ENCODE measurements around the gene DNAH9. TPM values are rescaled to one million over a fixed set of nuclear protein-coding genes. Genes with fewer than 3 reads are reported as not detected.
A peak's percentile ranks its signal among the peaks of the same experiment; 100 is the strongest.

DNAH9 gene
- total RNA-seq, 2 donors from 2014 or later, result 0.52 to 9.6 TPM

DNA sequence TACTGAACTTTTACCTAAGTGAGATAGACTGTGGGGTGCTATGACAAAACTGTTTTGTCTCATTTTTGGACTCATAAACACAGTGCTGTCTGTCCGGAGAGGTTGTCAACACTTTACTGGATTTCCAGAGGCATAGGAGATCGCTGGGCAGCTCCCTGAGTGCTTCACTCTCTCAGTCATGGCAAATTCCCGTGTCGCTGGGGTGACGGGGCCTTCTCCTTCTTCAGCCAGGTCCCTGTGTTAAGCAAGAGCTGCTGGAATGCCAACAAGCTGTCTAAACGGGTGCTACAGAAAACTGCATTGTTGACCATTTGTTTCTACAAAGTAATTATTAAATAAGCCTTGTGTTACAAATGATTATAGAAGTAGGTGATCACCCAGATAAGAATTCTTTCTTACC is 141.6 kb downstream of the DNAH9 start:
- H3K27ac ChIP-seq, result no peak overlapping the region
- H3K9me3 ChIP-seq, result no peaks in the 10 kb centered on the region
- DNase-seq (no peak), ATAC-seq (no peak)
- no peaks in the 10 kb centered on the region for H3K4me1 ChIP-seq
- no peaks in the 10 kb centered on the region for H3K36me3 ChIP-seq (replicated peaks in 1 of 2; ENCODE audit: insufficient read depth in 1 of 2, low read depth in 2 of 2)
- intact Hi-C loops (cut with DNase I), result no loop called here
- TF ChIP-seq, protein P1, sequence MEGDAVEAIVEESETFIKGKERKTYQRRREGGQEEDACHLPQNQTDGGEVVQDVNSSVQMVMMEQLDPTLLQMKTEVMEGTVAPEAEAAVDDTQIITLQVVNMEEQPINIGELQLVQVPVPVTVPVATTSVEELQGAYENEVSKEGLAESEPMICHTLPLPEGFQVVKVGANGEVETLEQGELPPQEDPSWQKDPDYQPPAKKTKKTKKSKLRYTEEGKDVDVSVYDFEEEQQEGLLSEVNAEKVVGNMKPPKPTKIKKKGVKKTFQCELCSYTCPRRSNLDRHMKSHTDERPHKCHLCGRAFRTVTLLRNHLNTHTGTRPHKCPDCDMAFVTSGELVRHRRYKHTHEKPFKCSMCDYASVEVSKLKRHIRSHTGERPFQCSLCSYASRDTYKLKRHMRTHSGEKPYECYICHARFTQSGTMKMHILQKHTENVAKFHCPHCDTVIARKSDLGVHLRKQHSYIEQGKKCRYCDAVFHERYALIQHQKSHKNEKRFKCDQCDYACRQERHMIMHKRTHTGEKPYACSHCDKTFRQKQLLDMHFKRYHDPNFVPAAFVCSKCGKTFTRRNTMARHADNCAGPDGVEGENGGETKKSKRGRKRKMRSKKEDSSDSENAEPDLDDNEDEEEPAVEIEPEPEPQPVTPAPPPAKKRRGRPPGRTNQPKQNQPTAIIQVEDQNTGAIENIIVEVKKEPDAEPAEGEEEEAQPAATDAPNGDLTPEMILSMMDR (IDR thresholded peaks at IDR 0.05), result no peak
- no peak for TF ChIP-seq POLR2A (IDR thresholded peaks at IDR 0.05)
- H3K4me3 ChIP-seq, result no peak overlapping the region
- 47 to 57% methylated on average over 6 of the region's 6 CpGs for WGBS, 2 donors
- H3K27me3 ChIP-seq, result no peaks in the 10 kb centered on the region

DNA sequence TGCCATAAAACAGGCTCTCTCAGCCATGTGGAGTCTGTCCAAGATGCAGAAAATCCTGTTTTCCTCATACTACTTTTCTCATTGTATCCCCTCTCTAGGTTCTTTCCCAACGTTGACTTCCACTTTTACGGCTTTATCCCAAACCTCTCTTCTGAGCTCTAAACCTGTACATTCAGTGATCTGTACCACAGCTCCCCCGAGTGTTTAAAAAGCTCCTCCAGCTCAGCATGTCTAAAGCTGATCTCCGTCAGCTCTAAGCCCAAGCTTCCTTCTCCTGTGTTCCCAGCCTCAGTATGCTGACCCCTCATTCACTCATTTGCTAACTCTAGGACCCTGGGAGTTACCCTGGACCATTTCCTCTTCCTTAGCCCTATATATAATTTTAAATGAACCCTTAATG is 144.6 kb downstream of the DNAH9 start:
- no peak for ATAC-seq
- Histone ChIP-seq H3K4me1 (no peaks in the 10 kb centered on the region), H3K27me3 (no peaks in the 10 kb centered on the region), H3K4me3 (no peak overlapping the region), H3K36me3 (replicated peaks in 1 of 2; ENCODE audit: insufficient read depth in 1 of 2, low read depth in 2 of 2) (no peaks in the 10 kb centered on the region), H3K27ac (no peak overlapping the region), H3K9me3 (peaks cover 0 to 4% (median 0%) of the 10 kb centered on the region in 3 donors)
- intact Hi-C loops (cut with DNase I), result no loop called here
- no peak for DNase-seq
- 38 to 40% methylated on average over 4 of the region's 4 CpGs for WGBS, 2 donors
- TF ChIP-seq, protein P1 (IDR thresholded peaks at IDR 0.05), result peak in 1 of 7 experiments; percentile 6
- TF ChIP-seq POLR2A (IDR thresholded peaks at IDR 0.05), result no peak

DNA sequence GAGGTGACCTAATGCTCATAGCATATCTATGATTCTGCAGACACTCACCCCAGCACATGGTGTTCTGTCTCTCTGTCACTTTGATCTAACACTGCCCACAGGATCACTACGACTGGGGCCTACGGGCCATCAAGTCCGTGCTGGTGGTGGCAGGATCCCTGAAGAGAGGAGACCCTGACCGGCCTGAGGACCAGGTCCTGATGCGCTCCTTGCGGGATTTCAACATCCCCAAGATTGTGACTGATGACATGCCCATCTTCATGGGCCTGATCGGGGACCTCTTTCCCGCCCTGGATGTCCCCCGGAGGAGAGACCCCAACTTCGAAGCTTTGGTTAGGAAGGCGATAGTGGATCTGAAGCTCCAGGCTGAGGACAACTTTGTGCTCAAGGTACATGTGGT is 146.4 kb downstream of the DNAH9 start:
- Histone ChIP-seq H3K4me3 (no peak overlapping the region), H3K36me3 (replicated peaks in 1 of 2; ENCODE audit: insufficient read depth in 1 of 2, low read depth in 2 of 2) (no peaks in the 10 kb centered on the region), H3K4me1 (no peaks in the 10 kb centered on the region), H3K9me3 (peaks cover 0 to 4% (median 0%) of the 10 kb centered on the region in 3 donors), H3K27ac (no peak overlapping the region), H3K27me3 (no peaks in the 10 kb centered on the region)
- TF ChIP-seq, protein P1 (IDR thresholded peaks at IDR 0.05), result no peak
- no peak for TF ChIP-seq POLR2A (IDR thresholded peaks at IDR 0.05)
- DNase-seq (no peak), ATAC-seq (no peak)
- intact Hi-C loops (cut with DNase I), result no loop called here
- WGBS, 2 donors, result 80 to 88% methylated on average over 9 to 11 of the region's 11 CpGs

DNA sequence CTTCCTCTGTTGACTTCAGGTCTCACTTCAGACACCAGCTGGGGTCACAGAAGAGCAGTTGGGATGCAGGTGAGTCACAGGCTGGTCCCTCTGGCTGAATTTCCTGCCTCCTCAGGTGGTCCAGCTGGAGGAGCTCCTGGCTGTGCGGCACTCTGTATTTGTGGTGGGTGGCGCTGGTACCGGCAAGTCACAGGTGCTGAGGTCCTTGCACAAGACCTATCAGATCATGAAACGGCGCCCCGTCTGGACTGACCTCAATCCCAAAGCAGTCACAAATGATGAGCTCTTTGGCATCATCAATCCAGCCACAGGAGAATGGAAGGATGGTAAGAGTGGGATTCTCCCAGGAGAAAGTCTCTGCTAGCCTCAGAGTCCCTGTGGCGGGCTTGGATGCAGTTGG is 149.2 kb downstream of the DNAH9 start:
- ATAC-seq, result no peak
- Histone ChIP-seq H3K27me3 (no peaks in the 10 kb centered on the region), H3K27ac (no peak overlapping the region), H3K9me3 (peaks cover 0 to 4% (median 0%) of the 10 kb centered on the region in 3 donors), H3K36me3 (replicated peaks in 1 of 2; ENCODE audit: insufficient read depth in 1 of 2, low read depth in 2 of 2) (no peaks in the 10 kb centered on the region), H3K4me1 (no peaks in the 10 kb centered on the region), H3K4me3 (no peak overlapping the region)
- TF ChIP-seq, protein P1 (IDR thresholded peaks at IDR 0.05), result no peak
- no peak for TF ChIP-seq POLR2A (IDR thresholded peaks at IDR 0.05)
- DNase-seq, result no peak
- intact Hi-C loops (cut with DNase I), result no loop called here
- WGBS, 2 donors, result 80 to 88% methylated on average over 4 to 7 of the region's 7 CpGs

DNA sequence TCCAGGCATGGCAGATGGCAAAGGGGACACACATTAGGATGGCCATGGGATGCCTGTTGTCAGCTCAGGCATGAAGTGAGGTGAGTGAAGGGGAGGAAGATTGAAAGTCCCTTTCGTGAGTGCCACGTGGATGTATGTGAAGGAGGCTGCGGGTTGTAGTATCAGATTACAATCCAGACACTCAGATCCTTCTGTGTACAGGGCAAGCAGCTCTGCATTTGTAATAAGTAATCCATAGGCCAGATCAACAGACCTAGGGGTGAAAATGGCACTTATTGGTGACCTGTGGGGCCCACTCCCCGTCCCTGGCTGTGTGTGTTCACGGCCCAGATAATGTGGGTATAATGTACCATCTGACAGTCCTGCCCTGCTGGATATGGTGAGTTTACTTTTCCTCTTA is 159.5 kb downstream of the DNAH9 start:
- Histone ChIP-seq H3K27ac (no peak overlapping the region), H3K4me1 (no peaks in the 10 kb centered on the region), H3K27me3 (no peaks in the 10 kb centered on the region), H3K4me3 (no peak overlapping the region), H3K36me3 (replicated peaks in 1 of 2; ENCODE audit: insufficient read depth in 1 of 2, low read depth in 2 of 2) (no peaks in the 10 kb centered on the region), H3K9me3 (no peaks in the 10 kb centered on the region)
- 31 to 46% methylated on average over 3 to 5 of the region's 5 CpGs for WGBS, 2 donors
- ATAC-seq (no peak), DNase-seq (no peak)
- intact Hi-C loops (cut with DNase I), result no loop called here
- no peak for TF ChIP-seq POLR2A (IDR thresholded peaks at IDR 0.05)
- TF ChIP-seq, protein P1 (IDR thresholded peaks at IDR 0.05), result no peak

All from body of pancreas (tissue), 4 donors.